Mesothelial cell of epicardium (in vitro differentiated cells): ENCODE results near the gene MAP3K3. TPM values are rescaled to one million over a fixed set of nuclear protein-coding genes. Genes with fewer than 3 reads are reported as not detected.

ENCODE experiments used
- DNase-seq, 2 experiments: peaks; one replicate each; pipeline ENCODE4 v3.0.0; 2021; ENCODE audit warnings: low spot score in 2 of 2; ENCODE audit not compliant: unreplicated experiment in 2 of 2
- H3K27ac Mint-ChIP-seq: 2 replicates; pipeline ENCODE4 v1.8.0; 2021; ENCODE audit warnings: mixed read lengths
- H3K27me3 Mint-ChIP-seq: 2 replicates; pipeline ENCODE4 v1.8.0; 2021; ENCODE audit warnings: low read depth, mixed read lengths
- H3K36me3 Mint-ChIP-seq: 2 replicates; pipeline ENCODE4 v1.8.0; 2021; ENCODE audit warnings: mixed read lengths
- H3K4me1 Mint-ChIP-seq: 2 replicates; pipeline ENCODE4 v1.8.0; 2021; ENCODE audit warnings: mixed read lengths
- H3K4me3 Mint-ChIP-seq: 2 replicates; pipeline ENCODE4 v1.8.0; 2021; ENCODE audit warnings: mild to moderate bottlenecking, moderate library complexity, mixed read lengths
- H3K9me3 Mint-ChIP-seq: 2 replicates; pipeline ENCODE4 v1.8.0; 2021; ENCODE audit warnings: mixed read lengths
- total RNA-seq: library from RNA; stranded (reverse); gene quantifications from 3 replicates; pipeline ENCODE4 v1.2.1, GENCODE V29; 2021
- TF ChIP-seq, protein P1 (sequence below): fragments of 200-600 bp; sonication (generic); IDR thresholded peaks from one replicate; pipeline ENCODE4 v1.5.0; 2021; ENCODE audit warnings: antibody characterized with exemption; ENCODE audit not compliant: unreplicated experiment

The MAP3K3 gene
- total RNA-seq, 1 donor from 2014 or later: 24.0 TPM

DNA sequence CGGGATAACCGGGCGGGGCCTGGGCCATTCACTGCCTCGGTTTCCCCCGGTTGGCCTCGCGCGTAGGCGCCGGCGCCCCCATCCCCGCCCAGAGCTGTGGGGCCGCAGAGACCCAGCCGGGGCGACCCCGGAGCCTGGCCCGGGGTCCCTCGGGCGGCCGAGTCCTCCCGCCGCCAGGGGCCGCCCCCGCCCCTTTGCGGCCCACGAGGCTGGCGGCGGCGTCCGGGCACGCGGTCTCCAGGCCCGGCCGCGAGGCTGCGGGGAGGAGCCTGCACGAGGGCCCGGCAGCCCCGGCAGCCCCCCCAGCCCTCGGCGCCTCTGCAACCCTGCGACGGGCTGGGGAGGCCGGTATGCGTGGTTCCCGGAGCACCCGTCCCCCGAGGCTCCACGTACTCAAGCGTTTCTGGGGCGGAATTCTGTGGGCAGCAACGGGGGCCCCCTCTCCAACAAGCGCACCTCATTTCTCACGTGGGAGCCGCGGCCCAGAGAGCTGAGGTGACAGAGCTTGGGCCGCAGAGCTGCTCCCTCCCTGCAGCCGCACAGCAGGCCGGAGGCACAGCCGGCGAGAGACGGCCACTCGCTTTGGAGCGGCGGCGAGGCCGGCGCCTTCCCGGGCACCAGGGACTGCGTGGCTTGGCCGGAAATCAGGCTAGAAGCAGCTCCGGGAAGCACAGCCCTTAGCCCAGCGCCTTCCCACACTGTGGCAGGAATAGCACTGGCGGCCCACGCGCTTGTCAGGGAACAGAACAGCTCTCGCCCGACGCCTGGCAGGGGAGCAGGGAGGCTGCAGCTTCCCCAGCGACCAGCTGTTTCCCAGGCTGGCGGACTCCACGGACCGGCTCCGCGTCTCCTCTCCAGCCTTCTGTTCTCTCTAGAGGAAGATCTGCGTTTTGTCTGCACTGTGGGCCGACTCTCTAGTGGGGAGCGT is 78.6 kb downstream of the MAP3K3 start:
- H3K4me3 Mint-ChIP-seq: peak overlapping the region; percentile 65
- H3K4me1 Mint-ChIP-seq: peaks cover 22% of the 10 kb centered on the region
- DNase-seq: peak in 1 of 2 experiments; percentile 50
- no peaks in the 10 kb centered on the region for H3K27me3 Mint-ChIP-seq
- peak overlapping the region; percentile 72 for H3K27ac Mint-ChIP-seq
- peaks cover 4% of the 10 kb centered on the region for H3K36me3 Mint-ChIP-seq
- TF ChIP-seq, protein P1, sequence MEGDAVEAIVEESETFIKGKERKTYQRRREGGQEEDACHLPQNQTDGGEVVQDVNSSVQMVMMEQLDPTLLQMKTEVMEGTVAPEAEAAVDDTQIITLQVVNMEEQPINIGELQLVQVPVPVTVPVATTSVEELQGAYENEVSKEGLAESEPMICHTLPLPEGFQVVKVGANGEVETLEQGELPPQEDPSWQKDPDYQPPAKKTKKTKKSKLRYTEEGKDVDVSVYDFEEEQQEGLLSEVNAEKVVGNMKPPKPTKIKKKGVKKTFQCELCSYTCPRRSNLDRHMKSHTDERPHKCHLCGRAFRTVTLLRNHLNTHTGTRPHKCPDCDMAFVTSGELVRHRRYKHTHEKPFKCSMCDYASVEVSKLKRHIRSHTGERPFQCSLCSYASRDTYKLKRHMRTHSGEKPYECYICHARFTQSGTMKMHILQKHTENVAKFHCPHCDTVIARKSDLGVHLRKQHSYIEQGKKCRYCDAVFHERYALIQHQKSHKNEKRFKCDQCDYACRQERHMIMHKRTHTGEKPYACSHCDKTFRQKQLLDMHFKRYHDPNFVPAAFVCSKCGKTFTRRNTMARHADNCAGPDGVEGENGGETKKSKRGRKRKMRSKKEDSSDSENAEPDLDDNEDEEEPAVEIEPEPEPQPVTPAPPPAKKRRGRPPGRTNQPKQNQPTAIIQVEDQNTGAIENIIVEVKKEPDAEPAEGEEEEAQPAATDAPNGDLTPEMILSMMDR: no peak
- H3K9me3 Mint-ChIP-seq: no peaks in the 10 kb centered on the region

DNA sequence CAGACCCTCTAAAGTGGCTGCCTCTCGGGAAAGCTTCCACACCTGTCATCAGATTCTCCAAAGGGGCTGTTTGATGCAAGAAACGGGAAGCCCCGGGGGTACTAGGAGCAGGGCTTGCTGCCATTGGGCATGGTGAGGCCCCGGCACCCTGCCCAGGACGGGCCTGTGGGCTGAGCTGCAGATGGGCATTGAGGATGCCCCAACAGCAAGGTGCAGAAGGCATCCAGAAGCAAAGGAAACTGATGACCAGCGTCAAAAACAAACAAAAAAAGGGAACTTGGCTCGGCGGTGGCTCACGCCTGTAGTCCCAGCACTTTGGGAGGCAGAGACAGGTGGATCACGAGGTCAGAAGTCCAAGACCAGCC is 79.2 kb downstream of the MAP3K3 start:
- no peaks in the 10 kb centered on the region for H3K9me3 Mint-ChIP-seq
- peak overlapping the region; percentile 72 for H3K27ac Mint-ChIP-seq
- peaks cover 4% of the 10 kb centered on the region for H3K36me3 Mint-ChIP-seq
- no peak for DNase-seq
- peak overlapping the region; percentile 65 for H3K4me3 Mint-ChIP-seq
- H3K27me3 Mint-ChIP-seq: no peaks in the 10 kb centered on the region
- peaks cover 22% of the 10 kb centered on the region for H3K4me1 Mint-ChIP-seq
- TF ChIP-seq, protein P1: no peak

DNA sequence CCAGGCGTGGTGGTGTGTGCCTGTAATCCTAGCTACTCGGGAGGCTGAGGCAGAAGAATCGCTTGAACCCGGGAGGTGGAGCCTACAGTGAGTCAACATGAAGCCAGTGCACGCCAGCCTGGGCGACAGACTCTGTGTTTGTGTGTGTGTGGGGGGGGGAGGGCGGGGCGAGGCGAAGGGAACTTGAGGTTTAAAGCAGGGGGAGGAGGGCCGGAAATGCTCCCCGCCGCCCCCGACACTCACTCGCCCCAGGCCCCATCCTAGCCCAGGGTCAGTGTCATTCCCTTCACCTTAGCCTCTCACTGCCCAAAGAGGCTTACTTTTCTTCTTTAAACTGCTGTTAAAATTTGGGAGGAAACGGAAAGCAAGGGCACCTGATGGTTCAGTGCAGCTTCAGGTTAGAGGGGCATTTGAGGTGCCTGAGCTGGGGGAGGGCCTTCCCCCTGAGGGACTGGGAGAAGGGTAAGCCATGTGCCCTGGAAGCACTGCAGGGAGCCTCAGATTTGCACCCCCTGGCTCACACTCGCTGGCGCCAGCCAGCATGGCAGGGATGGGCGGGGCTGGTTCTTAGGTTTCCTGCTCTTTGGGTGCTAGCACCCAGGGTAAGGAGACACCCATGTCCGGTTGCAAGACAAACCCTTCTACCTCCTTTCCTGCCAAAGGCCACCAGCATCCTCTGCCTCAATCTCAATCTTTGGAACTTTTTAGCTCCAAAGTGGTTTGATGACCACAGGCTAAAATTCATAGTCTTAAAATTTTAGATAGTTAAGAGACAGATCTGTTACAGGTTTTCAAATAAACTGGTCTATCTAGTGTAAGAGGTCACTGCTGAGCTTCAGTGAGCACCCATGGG is 79.9 kb downstream of the MAP3K3 start:
- TF ChIP-seq, protein P1: no peak
- Mint-ChIP-seq H3K4me3 (peak overlapping the region; percentile 65), H3K4me1 (peaks cover 22% of the 10 kb centered on the region), H3K9me3 (no peaks in the 10 kb centered on the region), H3K27me3 (no peaks in the 10 kb centered on the region), H3K36me3 (peaks cover 4% of the 10 kb centered on the region), H3K27ac (no peak overlapping the region)
- no peak for DNase-seq

DNA sequence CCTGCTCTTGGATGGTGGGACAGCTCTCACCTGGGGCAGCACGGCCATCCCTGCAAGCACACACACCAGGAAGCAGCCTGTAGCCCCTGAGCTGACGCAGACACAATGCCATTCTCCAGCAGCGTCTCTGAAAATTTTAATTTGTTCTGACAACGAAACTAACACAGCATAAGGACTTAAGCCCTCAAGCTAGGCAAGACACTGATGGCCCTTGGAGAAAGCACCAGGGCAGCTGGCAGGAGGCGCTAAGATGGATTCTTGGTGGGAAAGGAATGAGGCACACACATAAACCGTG is 80.5 kb downstream of the MAP3K3 start:
- H3K4me3 Mint-ChIP-seq: no peak overlapping the region

DNA sequence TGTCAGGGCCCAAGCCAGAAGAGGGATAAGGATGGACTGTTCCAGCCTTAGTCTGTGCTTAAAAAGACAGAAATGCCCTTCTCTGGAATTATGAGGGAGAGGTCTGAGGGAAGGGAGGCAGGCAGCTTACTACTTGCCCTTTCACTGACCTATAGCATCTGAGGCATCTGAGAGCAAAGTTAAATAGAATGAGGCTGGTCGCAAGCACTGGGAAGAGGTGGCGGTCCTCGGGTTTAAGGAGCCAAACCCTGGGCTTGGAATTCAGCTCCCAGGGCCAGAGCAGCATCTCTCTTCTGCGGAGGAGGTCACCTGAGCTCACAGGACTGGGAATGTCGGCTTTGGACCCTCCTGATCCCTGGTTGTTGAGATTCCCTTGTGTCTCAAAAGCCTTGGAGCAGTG is 80.8 kb downstream of the MAP3K3 start:
- H3K27me3 Mint-ChIP-seq: no peaks in the 10 kb centered on the region
- H3K9me3 Mint-ChIP-seq: no peaks in the 10 kb centered on the region
- H3K4me3 Mint-ChIP-seq: no peak overlapping the region
- peaks cover 4% of the 10 kb centered on the region for H3K36me3 Mint-ChIP-seq
- H3K27ac Mint-ChIP-seq: peak overlapping the region; percentile 1
- TF ChIP-seq, protein P1: no peak
- peaks cover 22% of the 10 kb centered on the region for H3K4me1 Mint-ChIP-seq
- no peak for DNase-seq

More for the DNA sequence above, 80.5 kb downstream of the MAP3K3 start:
- Mint-ChIP-seq H3K27ac (peak overlapping the region; percentile 1), H3K9me3 (no peaks in the 10 kb centered on the region), H3K36me3 (peaks cover 4% of the 10 kb centered on the region), H3K27me3 (no peaks in the 10 kb centered on the region), H3K4me1 (peaks cover 22% of the 10 kb centered on the region)
- TF ChIP-seq, protein P1: no peak
- no peak for DNase-seq
